ENCODE data around the gene KRT9.

DNA sequence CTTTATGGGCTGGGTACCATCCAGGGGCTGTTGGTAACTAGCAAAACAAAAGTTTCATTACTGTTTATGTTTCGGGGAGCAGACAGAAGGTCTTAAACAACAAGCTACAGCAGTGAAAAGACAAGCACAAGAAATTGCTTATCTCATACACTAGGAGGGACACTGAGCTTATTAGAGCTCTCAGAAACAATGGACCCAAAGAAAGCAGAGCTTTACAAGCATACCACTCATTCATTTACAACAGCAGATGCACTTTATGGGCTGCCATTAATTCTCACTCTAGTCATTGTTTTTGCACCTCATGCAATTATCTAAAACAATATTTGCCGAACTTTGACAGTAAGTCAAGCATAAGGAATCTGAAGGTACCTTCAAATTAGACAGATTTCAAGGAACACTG, 30.7 kb upstream of the KRT9 start:
- TF ChIP-seq CEBPB (IDR thresholded peaks at IDR 0.05; ENCODE audit: low read depth) (no peak), SIN3A (IDR thresholded peaks at IDR 0.05; ENCODE audit: low read depth) (no peak), JUND (IDR thresholded peaks at IDR 0.05) (no peak), RAD21 (IDR thresholded peaks at IDR 0.05; ENCODE audit: low read depth) (no peak), YY1 (IDR thresholded peaks at IDR 0.05; ENCODE audit: extremely low read depth, insufficient replicate concordance, low read depth, low read length) (no peak), EZH2 (IDR thresholded peaks at IDR 0.05) (no peak), CBX3 (IDR thresholded peaks at IDR 0.05; ENCODE audit: low read depth) (no peak), POLR2AphosphoS5 (IDR thresholded peaks at IDR 0.05; ENCODE audit: low read depth, low read length) (no peak), SRF (IDR thresholded peaks at IDR 0.05; ENCODE audit: low read depth) (no peak)
- TF ChIP-seq, protein P1, sequence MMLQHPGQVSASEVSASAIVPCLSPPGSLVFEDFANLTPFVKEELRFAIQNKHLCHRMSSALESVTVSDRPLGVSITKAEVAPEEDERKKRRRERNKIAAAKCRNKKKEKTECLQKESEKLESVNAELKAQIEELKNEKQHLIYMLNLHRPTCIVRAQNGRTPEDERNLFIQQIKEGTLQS (IDR thresholded peaks at IDR 0.05), result no peak
- TF ChIP-seq, protein P2, sequence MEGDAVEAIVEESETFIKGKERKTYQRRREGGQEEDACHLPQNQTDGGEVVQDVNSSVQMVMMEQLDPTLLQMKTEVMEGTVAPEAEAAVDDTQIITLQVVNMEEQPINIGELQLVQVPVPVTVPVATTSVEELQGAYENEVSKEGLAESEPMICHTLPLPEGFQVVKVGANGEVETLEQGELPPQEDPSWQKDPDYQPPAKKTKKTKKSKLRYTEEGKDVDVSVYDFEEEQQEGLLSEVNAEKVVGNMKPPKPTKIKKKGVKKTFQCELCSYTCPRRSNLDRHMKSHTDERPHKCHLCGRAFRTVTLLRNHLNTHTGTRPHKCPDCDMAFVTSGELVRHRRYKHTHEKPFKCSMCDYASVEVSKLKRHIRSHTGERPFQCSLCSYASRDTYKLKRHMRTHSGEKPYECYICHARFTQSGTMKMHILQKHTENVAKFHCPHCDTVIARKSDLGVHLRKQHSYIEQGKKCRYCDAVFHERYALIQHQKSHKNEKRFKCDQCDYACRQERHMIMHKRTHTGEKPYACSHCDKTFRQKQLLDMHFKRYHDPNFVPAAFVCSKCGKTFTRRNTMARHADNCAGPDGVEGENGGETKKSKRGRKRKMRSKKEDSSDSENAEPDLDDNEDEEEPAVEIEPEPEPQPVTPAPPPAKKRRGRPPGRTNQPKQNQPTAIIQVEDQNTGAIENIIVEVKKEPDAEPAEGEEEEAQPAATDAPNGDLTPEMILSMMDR (IDR thresholded peaks at IDR 0.05 in 2 of 3, conservative IDR thresholded peaks at IDR 0.05 in 1 of 3; ENCODE audit: borderline replicate concordance in 1 of 3, insufficient read depth in 1 of 3, low read depth in 2 of 3, low read length in 2 of 3), result no peak
- TF ChIP-seq, protein P3, sequence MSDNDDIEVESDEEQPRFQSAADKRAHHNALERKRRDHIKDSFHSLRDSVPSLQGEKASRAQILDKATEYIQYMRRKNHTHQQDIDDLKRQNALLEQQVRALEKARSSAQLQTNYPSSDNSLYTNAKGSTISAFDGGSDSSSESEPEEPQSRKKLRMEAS (IDR thresholded peaks at IDR 0.05), result no peak
- TF ChIP-seq, protein P4, sequence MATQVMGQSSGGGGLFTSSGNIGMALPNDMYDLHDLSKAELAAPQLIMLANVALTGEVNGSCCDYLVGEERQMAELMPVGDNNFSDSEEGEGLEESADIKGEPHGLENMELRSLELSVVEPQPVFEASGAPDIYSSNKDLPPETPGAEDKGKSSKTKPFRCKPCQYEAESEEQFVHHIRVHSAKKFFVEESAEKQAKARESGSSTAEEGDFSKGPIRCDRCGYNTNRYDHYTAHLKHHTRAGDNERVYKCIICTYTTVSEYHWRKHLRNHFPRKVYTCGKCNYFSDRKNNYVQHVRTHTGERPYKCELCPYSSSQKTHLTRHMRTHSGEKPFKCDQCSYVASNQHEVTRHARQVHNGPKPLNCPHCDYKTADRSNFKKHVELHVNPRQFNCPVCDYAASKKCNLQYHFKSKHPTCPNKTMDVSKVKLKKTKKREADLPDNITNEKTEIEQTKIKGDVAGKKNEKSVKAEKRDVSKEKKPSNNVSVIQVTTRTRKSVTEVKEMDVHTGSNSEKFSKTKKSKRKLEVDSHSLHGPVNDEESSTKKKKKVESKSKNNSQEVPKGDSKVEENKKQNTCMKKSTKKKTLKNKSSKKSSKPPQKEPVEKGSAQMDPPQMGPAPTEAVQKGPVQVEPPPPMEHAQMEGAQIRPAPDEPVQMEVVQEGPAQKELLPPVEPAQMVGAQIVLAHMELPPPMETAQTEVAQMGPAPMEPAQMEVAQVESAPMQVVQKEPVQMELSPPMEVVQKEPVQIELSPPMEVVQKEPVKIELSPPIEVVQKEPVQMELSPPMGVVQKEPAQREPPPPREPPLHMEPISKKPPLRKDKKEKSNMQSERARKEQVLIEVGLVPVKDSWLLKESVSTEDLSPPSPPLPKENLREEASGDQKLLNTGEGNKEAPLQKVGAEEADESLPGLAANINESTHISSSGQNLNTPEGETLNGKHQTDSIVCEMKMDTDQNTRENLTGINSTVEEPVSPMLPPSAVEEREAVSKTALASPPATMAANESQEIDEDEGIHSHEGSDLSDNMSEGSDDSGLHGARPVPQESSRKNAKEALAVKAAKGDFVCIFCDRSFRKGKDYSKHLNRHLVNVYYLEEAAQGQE (IDR thresholded peaks at IDR 0.05; ENCODE audit: low read depth), result no peak
